ENCODE data around the gene WDR11.
A peak's percentile ranks its signal among the peaks of the same experiment; 100 is the strongest.
"Not testable (repeated sequence)": the region's sequence is repeated elsewhere in the genome, so short reads cannot be mapped to it uniquely, and the experiment has no call there.

Gene WDR11

GRCh38 chr10:120905268-120905667 lies 54.1 kb downstream of the WDR11 start:
- Histone ChIP-seq H3K27ac (no peak overlapping the region), H3K4me2 (no peak overlapping the region), H3K36me3 (peaks cover 83% of the 10 kb centered on the region), H4K20me1 (no peaks in the 10 kb centered on the region), H3K9ac (no peak overlapping the region), H3K9me3 (peaks cover 18% of the 10 kb centered on the region), H3K27me3 (no peaks in the 10 kb centered on the region), H3K4me3 (no peak overlapping the region), H3K4me1 (no peaks in the 10 kb centered on the region)
- no peak for TF ChIP-seq Cebpa-rat (IDR thresholded peaks at IDR 0.05)

- Histone ChIP-seq H3K9me3 (no peaks in the 10 kb centered on the region), H3K27ac (peak overlapping the region; percentile 26; the same call in 1 of the 2 replicates), H3K4me2 (peak overlapping the region; percentile 31), H3K27me3 (no peaks in the 10 kb centered on the region), H3K4me1 (peaks cover 14% of the 10 kb centered on the region), H3K9ac (no peak overlapping the region), H3K4me3 (no peak overlapping the region), H3K36me3 (no peaks in the 10 kb centered on the region), H4K20me1 (no peaks in the 10 kb centered on the region)
- no peak for TF ChIP-seq Cebpa-rat (IDR thresholded peaks at IDR 0.05)
Observed at GRCh38 chr10:120917521-120918250, 66.5 kb downstream of the WDR11 start.

GRCh38 chr10:120923886-120924285 lies 72.7 kb downstream of the WDR11 start:
- not testable (repeated sequence) for H3K27me3 ChIP-seq, H3K9ac ChIP-seq, H3K4me1 ChIP-seq, H4K20me1 ChIP-seq, H3K4me3 ChIP-seq, H3K27ac ChIP-seq, H3K9me3 ChIP-seq, H3K36me3 ChIP-seq, H3K4me2 ChIP-seq

GRCh38 chr10:120926611-120927010 lies 75.4 kb downstream of the WDR11 start:
- no peak overlapping the region for H3K9ac ChIP-seq
- no peaks in the 10 kb centered on the region for H3K27me3 ChIP-seq
- H3K4me3 ChIP-seq = no peak overlapping the region
- H3K36me3 ChIP-seq = no peaks in the 10 kb centered on the region
- no peak overlapping the region for H3K4me2 ChIP-seq
- no peak overlapping the region for H3K27ac ChIP-seq
- no peaks in the 10 kb centered on the region; the same call in 1 of the 2 replicates for H3K4me1 ChIP-seq
- H3K9me3 ChIP-seq = no peaks in the 10 kb centered on the region
- no peaks in the 10 kb centered on the region for H4K20me1 ChIP-seq
- TF ChIP-seq Cebpa-rat (IDR thresholded peaks at IDR 0.05) = no peak

GRCh38 chr10:120927352-120927751 lies 76.2 kb downstream of the WDR11 start:
- Histone ChIP-seq H3K4me2 (no peak overlapping the region), H3K27me3 (no peaks in the 10 kb centered on the region), H3K9ac (no peak overlapping the region), H3K36me3 (no peaks in the 10 kb centered on the region), H3K4me1 (no peaks in the 10 kb centered on the region; the same call in 1 of the 2 replicates), H3K9me3 (no peaks in the 10 kb centered on the region), H3K4me3 (no peak overlapping the region), H4K20me1 (no peaks in the 10 kb centered on the region), H3K27ac (no peak overlapping the region)
- no peak for TF ChIP-seq Cebpa-rat (IDR thresholded peaks at IDR 0.05)

- no peaks in the 10 kb centered on the region; the same call in 1 of the 2 replicates for H3K4me1 ChIP-seq
- H4K20me1 ChIP-seq = no peaks in the 10 kb centered on the region
- no peak overlapping the region for H3K9ac ChIP-seq
- no peak for TF ChIP-seq Cebpa-rat (IDR thresholded peaks at IDR 0.05)
- H3K36me3 ChIP-seq = no peaks in the 10 kb centered on the region
- no peaks in the 10 kb centered on the region for H3K27me3 ChIP-seq
- no peak overlapping the region for H3K4me3 ChIP-seq
- no peak overlapping the region for H3K4me2 ChIP-seq
- no peak overlapping the region for H3K27ac ChIP-seq
- no peaks in the 10 kb centered on the region for H3K9me3 ChIP-seq
Observed at GRCh38 chr10:120929166-120929565, 78.0 kb downstream of the WDR11 start.

- no peak overlapping the region for H3K27ac ChIP-seq
- no peaks in the 10 kb centered on the region for H3K9me3 ChIP-seq
- no peaks in the 10 kb centered on the region for H3K27me3 ChIP-seq
- no peak for TF ChIP-seq Cebpa-rat (IDR thresholded peaks at IDR 0.05)
- no peak overlapping the region for H3K9ac ChIP-seq
- H4K20me1 ChIP-seq = no peaks in the 10 kb centered on the region
- no peak overlapping the region for H3K4me3 ChIP-seq
- no peak overlapping the region for H3K4me2 ChIP-seq
- H3K36me3 ChIP-seq = no peaks in the 10 kb centered on the region
- no peaks in the 10 kb centered on the region; the same call in 1 of the 2 replicates for H3K4me1 ChIP-seq
Observed at GRCh38 chr10:120931423-120931822, 80.3 kb downstream of the WDR11 start.

GRCh38 chr10:120931999-120932398 lies 80.8 kb downstream of the WDR11 start:
- no peaks in the 10 kb centered on the region for H4K20me1 ChIP-seq
- no peaks in the 10 kb centered on the region for H3K9me3 ChIP-seq
- H3K4me3 ChIP-seq = no peak overlapping the region
- no peak overlapping the region for H3K9ac ChIP-seq
- no peaks in the 10 kb centered on the region; the same call in 1 of the 2 replicates for H3K4me1 ChIP-seq
- no peak overlapping the region for H3K27ac ChIP-seq
- H3K4me2 ChIP-seq = no peak overlapping the region
- no peak for TF ChIP-seq Cebpa-rat (IDR thresholded peaks at IDR 0.05)
- H3K27me3 ChIP-seq = no peaks in the 10 kb centered on the region
- no peaks in the 10 kb centered on the region for H3K36me3 ChIP-seq

GRCh38 chr10:120938822-120939221 lies 87.7 kb downstream of the WDR11 start:
- H4K20me1 ChIP-seq = no peaks in the 10 kb centered on the region
- H3K4me1 ChIP-seq = no peaks in the 10 kb centered on the region
- H3K9ac ChIP-seq = no peak overlapping the region
- no peaks in the 10 kb centered on the region for H3K36me3 ChIP-seq
- H3K27me3 ChIP-seq = no peaks in the 10 kb centered on the region
- no peak for TF ChIP-seq Cebpa-rat (IDR thresholded peaks at IDR 0.05)
- H3K27ac ChIP-seq = no peak overlapping the region
- H3K4me3 ChIP-seq = no peak overlapping the region
- no peak overlapping the region for H3K4me2 ChIP-seq
- H3K9me3 ChIP-seq = no peaks in the 10 kb centered on the region

- no peak overlapping the region for H3K27ac ChIP-seq
- no peaks in the 10 kb centered on the region for H3K27me3 ChIP-seq
- H3K4me3 ChIP-seq = no peak overlapping the region
- no peak for TF ChIP-seq Cebpa-rat (IDR thresholded peaks at IDR 0.05)
- H3K4me2 ChIP-seq = no peak overlapping the region
- H3K9me3 ChIP-seq = no peaks in the 10 kb centered on the region
- no peak overlapping the region for H3K9ac ChIP-seq
- no peaks in the 10 kb centered on the region for H3K36me3 ChIP-seq
- no peaks in the 10 kb centered on the region for H4K20me1 ChIP-seq
- H3K4me1 ChIP-seq = 0 out of 2 replicates have a peak, but pooled peaks cover 7% of the 10 kb centered on the region
Observed at GRCh38 chr10:120940299-120940900, 89.2 kb downstream of the WDR11 start.
